PC-9 (cell line): Measurements from ENCODE around the gene HPCAL4. TPM values are rescaled to one million over a fixed set of nuclear protein-coding genes. Genes with fewer than 3 reads are reported as not detected.
A peak's percentile ranks its signal among the peaks of the same experiment; 100 is the strongest.

Source experiments
- BruUV-seq: library from RNA; stranded (reverse); fragments of 400-500 nt; replicated peaks from 2 replicates; lab custom pipeline; 2021; lab: Mats Ljungman, UMichigan
- CTCF ChIA-PET: fragments of 300-600 bp; sonication (Branson Sonifier 250); formaldehyde crosslinking; loops from one replicate; lab custom pipeline; 2022; ENCODE audit warnings: antibody characterized with exemption; lab: Charles Lee
- POLR2A ChIA-PET: fragments of 300-600 bp; sonication (Branson Sonifier 250); formaldehyde crosslinking; loops from one replicate; lab custom pipeline; 2022; ENCODE audit warnings: antibody characterized with exemption; ENCODE audit not compliant: unreplicated experiment; lab: Charles Lee
- DNase-seq, 2 experiments: peaks; one replicate each; pipeline versions ENCODE4 v3.0.0 to v3.0.0-alpha.2; 2015 to 2022; ENCODE audit warnings: mixed read lengths in 1 of 2
- H2AFZ ChIP-seq: fragments of 200-600 bp; sonication (generic); 2 replicates; pipeline ENCODE4 v1.8.1; 2017; ENCODE audit warnings: antibody characterized with exemption
- H3F3A ChIP-seq: fragments of 200-600 bp; sonication (generic); 2 replicates; pipeline ENCODE4 v1.8.1; 2017; ENCODE audit warnings: antibody characterized with exemption, mild to moderate bottlenecking, low read depth; ENCODE audit not compliant: insufficient read depth
- H3K27ac ChIP-seq: fragments of 200-600 bp; sonication (generic); 2 replicates; pipeline ENCODE4 v1.6.1; 2016; ENCODE audit warnings: mixed run types
- H3K27me3 ChIP-seq: fragments of 200-600 bp; sonication (generic); 2 replicates; pipeline ENCODE4 v1.6.1; 2016; ENCODE audit warnings: low read depth, mixed run types; ENCODE audit not compliant: insufficient read depth
- H3K36me3 ChIP-seq: fragments of 200-600 bp; sonication (generic); 2 replicates; pipeline ENCODE4 v1.6.1; 2016; ENCODE audit warnings: low read depth, mixed run types
- H3K4me1 ChIP-seq: fragments of 200-600 bp; sonication (generic); replicated peaks from 2 replicates; pipeline ENCODE4 v1.6.1; 2016; ENCODE audit warnings: mixed run types; ENCODE audit not compliant: insufficient read depth
- H3K4me2 ChIP-seq: fragments of 200-600 bp; sonication (generic); 2 replicates; pipeline ENCODE4 v1.6.1; 2017; ENCODE audit warnings: mixed run types
- H3K4me3 ChIP-seq: fragments of 200-600 bp; sonication (generic); 2 replicates; pipeline ENCODE4 v1.6.1; 2016; ENCODE audit warnings: mixed run types
- H3K79me2 ChIP-seq: fragments of 200-600 bp; sonication (generic); 2 replicates; pipeline ENCODE4 v1.6.1; 2017; ENCODE audit warnings: low read depth, mixed run types
- H3K9me2 ChIP-seq: fragments of 200-600 bp; sonication (generic); 2 replicates; pipeline ENCODE4 v1.8.1; 2017; ENCODE audit warnings: mild to moderate bottlenecking; ENCODE audit not compliant: insufficient read depth
- H3K9me3 ChIP-seq: fragments of 200-600 bp; sonication (generic); 2 replicates; pipeline ENCODE4 v1.8.1; 2016; ENCODE audit warnings: low read depth; ENCODE audit not compliant: insufficient read depth
- H4K20me1 ChIP-seq: fragments of 200-600 bp; sonication (generic); 2 replicates; pipeline ENCODE4 v1.8.1; 2017; ENCODE audit not compliant: insufficient read depth
- EZH2 ChIP-seq: fragments of 200-600 bp; sonication (generic); IDR thresholded peaks from 2 replicates; pipeline ENCODE4 v1.8.0; 2017; ENCODE audit warnings: antibody characterized with exemption, low read depth
- intact Hi-C: fragments of 100-400 bp; cut with micrococcal nuclease; formaldehyde crosslinking; loops from one replicate; pipeline ENCODE4 v1.10.0; 2022; ENCODE audit not compliant: unreplicated experiment
- total RNA-seq: library from RNA; stranded (reverse); gene quantifications from 2 replicates; pipeline ENCODE4 v1.2.3, GENCODE V29; 2021
- TF ChIP-seq, protein P1 (sequence below): fragments of 200-600 bp; sonication (generic); conservative IDR thresholded peaks from 2 replicates; pipeline ENCODE4 v1.6.1; 2017; ENCODE audit warnings: mixed run types, antibody characterized with exemption, mild to moderate bottlenecking, moderate library complexity

Gene HPCAL4
- total RNA-seq, 1 experiment from 2014 or later: 0.07 TPM

DNA sequence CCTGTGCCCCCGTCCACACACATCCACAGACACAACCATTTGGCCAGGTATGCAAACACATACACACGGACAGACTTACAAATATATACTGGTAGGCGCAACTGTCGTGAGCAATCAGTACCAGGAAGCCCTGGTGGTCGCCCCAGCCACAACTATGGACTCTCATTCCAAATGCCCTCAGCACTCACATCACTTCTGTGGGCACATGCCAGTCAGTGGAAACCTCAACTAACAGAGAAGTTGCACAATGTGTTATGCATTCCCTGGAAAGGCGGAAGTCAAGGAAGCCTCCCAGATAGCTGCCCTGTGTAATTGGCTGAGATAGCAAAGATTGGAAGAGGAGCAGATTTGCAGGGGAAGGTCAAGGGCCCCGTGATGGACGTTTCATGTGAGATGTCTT lies 50.4 kb downstream of the HPCAL4 start:
- POLR2A ChIA-PET: no interaction called here
- no peaks in the 10 kb centered on the region for H3K79me2 ChIP-seq
- no peak overlapping the region for H3K4me3 ChIP-seq
- CTCF ChIA-PET: interaction anchor here (0.6 kb wide), 1 partner anchor 45 kb away, joined by 3 read pairs; no protein-coding TSS in a partner anchor
- no peak overlapping the region for H2AFZ ChIP-seq
- H3K9me3 ChIP-seq: no peaks in the 10 kb centered on the region
- no peak for DNase-seq
- no peaks in the 10 kb centered on the region for H3K9me2 ChIP-seq
- no peak overlapping the region for H3K4me2 ChIP-seq
- H3K36me3 ChIP-seq: no peaks in the 10 kb centered on the region
- TF ChIP-seq EZH2: no peak
- TF ChIP-seq, protein P1, sequence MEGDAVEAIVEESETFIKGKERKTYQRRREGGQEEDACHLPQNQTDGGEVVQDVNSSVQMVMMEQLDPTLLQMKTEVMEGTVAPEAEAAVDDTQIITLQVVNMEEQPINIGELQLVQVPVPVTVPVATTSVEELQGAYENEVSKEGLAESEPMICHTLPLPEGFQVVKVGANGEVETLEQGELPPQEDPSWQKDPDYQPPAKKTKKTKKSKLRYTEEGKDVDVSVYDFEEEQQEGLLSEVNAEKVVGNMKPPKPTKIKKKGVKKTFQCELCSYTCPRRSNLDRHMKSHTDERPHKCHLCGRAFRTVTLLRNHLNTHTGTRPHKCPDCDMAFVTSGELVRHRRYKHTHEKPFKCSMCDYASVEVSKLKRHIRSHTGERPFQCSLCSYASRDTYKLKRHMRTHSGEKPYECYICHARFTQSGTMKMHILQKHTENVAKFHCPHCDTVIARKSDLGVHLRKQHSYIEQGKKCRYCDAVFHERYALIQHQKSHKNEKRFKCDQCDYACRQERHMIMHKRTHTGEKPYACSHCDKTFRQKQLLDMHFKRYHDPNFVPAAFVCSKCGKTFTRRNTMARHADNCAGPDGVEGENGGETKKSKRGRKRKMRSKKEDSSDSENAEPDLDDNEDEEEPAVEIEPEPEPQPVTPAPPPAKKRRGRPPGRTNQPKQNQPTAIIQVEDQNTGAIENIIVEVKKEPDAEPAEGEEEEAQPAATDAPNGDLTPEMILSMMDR: no peak
- no TSS peak for BruUV-seq
- no peaks in the 10 kb centered on the region for H4K20me1 ChIP-seq
- peaks cover 13% of the 10 kb centered on the region; the same call in 1 of the 2 replicates for H3K27me3 ChIP-seq
- H3K27ac ChIP-seq: no peak overlapping the region
- H3F3A ChIP-seq: no peaks in the 10 kb centered on the region
- H3K4me1 ChIP-seq: no peaks in the 10 kb centered on the region
- intact Hi-C loops: no loop called here

DNA sequence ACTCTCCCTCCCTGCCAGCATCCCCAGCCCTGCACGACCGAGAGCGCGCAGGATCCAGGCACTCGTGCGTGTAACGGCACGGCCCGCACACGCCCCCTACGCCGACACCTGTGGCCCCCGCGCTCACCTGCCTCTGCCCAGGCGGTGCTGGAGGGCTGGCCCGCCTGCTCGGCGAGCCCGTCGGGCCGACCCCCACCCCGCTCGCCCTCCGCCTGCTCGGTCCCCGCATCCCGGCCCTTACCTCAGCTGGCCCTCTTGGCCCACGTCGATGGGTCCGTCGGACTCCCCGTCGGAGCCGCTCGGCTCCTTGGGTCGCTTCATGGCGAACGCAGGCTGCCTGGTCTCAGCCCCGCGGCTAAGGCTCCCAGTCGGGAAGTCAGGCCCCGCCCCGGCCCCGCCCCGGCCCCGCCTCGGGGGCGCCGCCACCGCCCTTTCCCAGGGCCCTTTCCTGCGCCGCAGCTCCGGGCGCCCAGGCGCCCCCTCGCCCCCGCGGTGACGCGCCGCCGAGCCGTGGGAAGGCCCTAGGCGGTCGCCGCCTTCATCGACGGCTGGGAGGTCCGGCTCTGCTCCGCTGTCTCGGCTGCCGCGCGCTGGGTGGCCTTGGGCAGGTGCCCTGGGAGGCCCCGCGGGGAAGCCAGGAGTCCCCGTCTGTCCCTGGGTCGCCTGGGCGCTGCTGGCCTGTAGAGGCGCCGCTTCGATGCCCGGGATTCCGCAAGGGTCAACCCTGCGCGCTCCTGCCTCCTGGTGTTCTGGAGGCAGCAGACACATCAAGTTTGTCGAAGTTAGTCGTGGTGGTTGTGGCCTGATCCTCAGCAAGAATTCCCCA lies 51.7 kb downstream of the HPCAL4 start, which contains the start of gene HEYL:
Gene HEYL (minus strand): TSS at position 339 of the 826 bp plus-strand sequence. CDS start 18 bp downstream, at position 321.
- Histone ChIP-seq H3K27me3 (peaks cover 23% of the 10 kb centered on the region), H2AFZ (no peak within 1 kb of the TSS), H3K4me1 (no peaks in the 10 kb centered on the region), H3K9me2 (no peaks in the 10 kb centered on the region), H3K4me3 (no peak within 1 kb of the TSS), H3F3A (no peaks in the 10 kb centered on the region), H3K79me2 (no peaks in the 10 kb centered on the region), H3K4me2 (no peak within 1 kb of the TSS), H3K9me3 (no peaks in the 10 kb centered on the region), H4K20me1 (no peaks in the 10 kb centered on the region), H3K36me3 (no peaks in the 10 kb centered on the region), H3K27ac (no peak within 1 kb of the TSS)
- intact Hi-C loops: no loop called here
- peak in 1 of 2 experiments; percentile 56 for DNase-seq
- ChIA-PET CTCF (interaction anchor here (0.6 kb wide), 1 partner anchor 1880 kb away, joined by 6 read pairs; no protein-coding TSS in a partner anchor), POLR2A (no interaction called here)
- BruUV-seq: no TSS peak
- TF ChIP-seq, protein P1: no peak
- no peak for TF ChIP-seq EZH2

DNA sequence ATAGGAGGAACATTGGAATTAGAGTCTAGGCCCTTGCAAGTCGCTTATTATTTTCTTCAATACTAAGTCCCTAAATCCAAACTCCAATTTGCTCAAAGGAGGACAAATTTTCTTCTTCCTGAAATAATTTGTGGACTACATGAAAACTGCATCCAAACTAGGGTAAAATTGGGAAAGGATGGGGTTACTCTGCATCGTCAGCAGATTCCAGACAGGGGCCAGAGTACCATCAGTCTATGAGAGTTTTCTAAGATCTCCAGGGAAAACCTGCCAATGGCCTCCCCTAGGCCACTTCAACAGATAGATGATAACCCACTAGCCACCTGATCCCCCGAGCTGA lies 52.3 kb downstream of the HPCAL4 start:
- Histone ChIP-seq H3K79me2 (no peaks in the 10 kb centered on the region), H3K4me1 (no peaks in the 10 kb centered on the region), H3K9me3 (no peaks in the 10 kb centered on the region), H3K27ac (no peak overlapping the region), H4K20me1 (no peaks in the 10 kb centered on the region), H3K4me3 (no peak overlapping the region), H3K36me3 (no peaks in the 10 kb centered on the region), H3K9me2 (no peaks in the 10 kb centered on the region), H2AFZ (no peak overlapping the region), H3K4me2 (no peak overlapping the region), H3F3A (no peaks in the 10 kb centered on the region), H3K27me3 (peaks cover 25% of the 10 kb centered on the region)
- POLR2A ChIA-PET: no interaction called here
- TF ChIP-seq, protein P1: no peak
- TF ChIP-seq EZH2: no peak
- CTCF ChIA-PET: interaction anchor here (0.6 kb wide), 1 partner anchor 1879 kb away, joined by 6 read pairs; no protein-coding TSS in a partner anchor
- intact Hi-C loops: no loop called here
- no TSS peak for BruUV-seq
- no peak for DNase-seq
